GM18909 (cell line): Measurements from ENCODE around the gene PDPR.
"Not testable (repeated sequence)": the region's sequence is repeated elsewhere in the genome, so short reads cannot be mapped to it uniquely, and the experiment has no call there.

Source experiments
- ATAC-seq: cut with Tn5 transposase; IDR thresholded peaks from one replicate; pipeline ENCODE4 v1.9.1; 2021; ENCODE audit warnings: mild to moderate bottlenecking; ENCODE audit not compliant: unreplicated experiment, poor library complexity

The PDPR gene

GRCh38 chr16:70126226-70126625 is 12.1 kb downstream of the PDPR start:
- ATAC-seq = not testable (repeated sequence)

- ATAC-seq = not testable (repeated sequence)
Measured at GRCh38 chr16:70127706-70128105, 13.6 kb downstream of the PDPR start.

GRCh38 chr16:70128844-70129243 is 14.7 kb downstream of the PDPR start:
- ATAC-seq = not testable (repeated sequence)

- ATAC-seq = not testable (repeated sequence)
Measured at GRCh38 chr16:70135796-70136195, 21.7 kb downstream of the PDPR start.

- ATAC-seq = not testable (repeated sequence)
Measured at GRCh38 chr16:70136595-70136994, 22.5 kb downstream of the PDPR start.

- ATAC-seq = not testable (repeated sequence)
Measured at GRCh38 chr16:70142739-70143138, 28.6 kb downstream of the PDPR start.

- ATAC-seq = not testable (repeated sequence)
Measured at GRCh38 chr16:70143231-70143895, 29.2 kb downstream of the PDPR start.

- not testable (repeated sequence) for ATAC-seq
Measured at GRCh38 chr16:70147853-70148252, 33.7 kb downstream of the PDPR start.

GRCh38 chr16:70148453-70148852 is 34.3 kb downstream of the PDPR start:
- not testable (repeated sequence) for ATAC-seq

GRCh38 chr16:70149296-70149695 is 35.2 kb downstream of the PDPR start:
- ATAC-seq = not testable (repeated sequence)

- ATAC-seq = no peak
Measured at GRCh38 chr16:70151391-70151790, 37.3 kb downstream of the PDPR start.

GRCh38 chr16:70151941-70152509 is 37.9 kb downstream of the PDPR start:
- no peak for ATAC-seq

GRCh38 chr16:70152578-70153302 is 38.6 kb downstream of the PDPR start:
- no peak for ATAC-seq

- ATAC-seq = not testable (repeated sequence)
Measured at GRCh38 chr16:70154736-70155135, 40.6 kb downstream of the PDPR start.

GRCh38 chr16:70156207-70156978 is 42.3 kb downstream of the PDPR start:
- ATAC-seq = no peak

GRCh38 chr16:70157105-70157476 is 43.0 kb downstream of the PDPR start:
- ATAC-seq = no peak

GRCh38 chr16:70157477-70158260 is 43.5 kb downstream of the PDPR start:
- no peak for ATAC-seq

GRCh38 chr16:70158261-70158939 is 44.3 kb downstream of the PDPR start:
- ATAC-seq = no peak
